Stimulated activated CD4-positive, alpha-beta T cell treated with anti-CD3 and anti-CD28 coated beads, Interleukin-1b, Interleukin-23, amount 100 ng/mL, for 48 hours (primary cell): ENCODE data around the gene LSG1.
A peak's percentile ranks its signal among the peaks of the same experiment; 100 is the strongest.

Source experiments
- DNase-seq: peaks from one replicate; pipeline ENCODE4 v3.0.0-alpha.2; 2020

LSG1 gene

GRCh38 chr3:194686816-194687637 is 15.0 kb upstream of the LSG1 start:
- no peak for DNase-seq

- DNase-seq, result no peak
These were observed 14.4 kb upstream of the LSG1 start for GRCh38 chr3:194686414-194686815.

DNA sequence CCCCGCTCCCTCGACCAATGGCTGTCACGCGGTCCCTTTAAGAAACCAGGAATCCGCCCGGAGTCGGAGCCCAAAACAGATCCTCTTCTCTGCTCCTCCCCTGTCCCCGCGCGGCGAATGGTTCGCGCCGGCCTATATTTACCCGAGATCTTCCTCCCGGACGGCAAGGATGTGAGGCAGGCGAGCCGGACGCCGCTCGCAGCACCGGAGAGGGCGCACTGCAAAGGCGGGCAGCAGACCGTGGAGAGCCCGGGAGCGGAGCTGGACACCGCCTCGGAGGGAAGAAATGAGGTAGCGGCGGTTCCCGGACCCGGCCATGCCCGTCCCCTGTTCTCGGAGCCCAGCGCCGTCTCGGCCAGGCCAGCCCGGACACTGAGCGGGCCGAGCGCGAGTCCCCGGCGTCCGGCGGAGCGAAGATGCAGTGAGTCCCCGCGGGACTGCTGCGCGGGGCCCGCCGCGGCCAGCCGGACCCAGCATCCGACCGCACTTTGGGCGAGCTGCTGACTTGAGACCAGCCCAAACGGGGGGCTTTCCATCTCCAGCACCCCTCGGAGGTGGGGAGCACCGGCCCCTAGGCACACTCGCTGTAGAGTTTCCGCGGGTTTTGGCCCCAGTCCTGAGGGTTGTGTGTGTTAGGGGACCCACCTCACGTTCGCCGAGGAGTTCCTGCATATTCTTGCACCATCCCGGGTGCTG is 13.9 kb upstream of the LSG1 start, which contains the start of gene FAM43A:
TSS of gene FAM43A (plus strand) at position 166 of the 696 bp plus-strand sequence. CDS start 944 bp downstream, outside the sequence.
- DNase-seq, result peak; percentile 81

GRCh38 chr3:194685065-194685717 is 13.2 kb upstream of the LSG1 start:
- no peak for DNase-seq

GRCh38 chr3:194683380-194683779 is 11.4 kb upstream of the LSG1 start:
- no peak for DNase-seq

GRCh38 chr3:194682694-194683310 is 10.8 kb upstream of the LSG1 start:
- peak; percentile 73 for DNase-seq

GRCh38 chr3:194682189-194682693 is 10.2 kb upstream of the LSG1 start:
- no peak for DNase-seq

- no peak for DNase-seq
These were observed 9.1 kb upstream of the LSG1 start for GRCh38 chr3:194680888-194681615.

- no peak for DNase-seq
These were observed 4.5 kb upstream of the LSG1 start for GRCh38 chr3:194676471-194676870.

- no peak for DNase-seq
These were observed 3.7 kb upstream of the LSG1 start for GRCh38 chr3:194675680-194676079.

GRCh38 chr3:194675081-194675640 is 3.2 kb upstream of the LSG1 start:
- peak; percentile 77 for DNase-seq

- DNase-seq, result no peak
These were observed 1.8 kb upstream of the LSG1 start for GRCh38 chr3:194673761-194674160.

GRCh38 chr3:194672876-194673275 is 885 bp upstream of the LSG1 start:
- no peak for DNase-seq

GRCh38 chr3:194671511-194671899 is 486 bp downstream of the LSG1 start:
- DNase-seq, result no peak

- DNase-seq, result no peak
These were observed 4.6 kb downstream of the LSG1 start for GRCh38 chr3:194667363-194667762.

- no peak for DNase-seq
These were observed 7.1 kb downstream of the LSG1 start for GRCh38 chr3:194664857-194665256.

DNA sequence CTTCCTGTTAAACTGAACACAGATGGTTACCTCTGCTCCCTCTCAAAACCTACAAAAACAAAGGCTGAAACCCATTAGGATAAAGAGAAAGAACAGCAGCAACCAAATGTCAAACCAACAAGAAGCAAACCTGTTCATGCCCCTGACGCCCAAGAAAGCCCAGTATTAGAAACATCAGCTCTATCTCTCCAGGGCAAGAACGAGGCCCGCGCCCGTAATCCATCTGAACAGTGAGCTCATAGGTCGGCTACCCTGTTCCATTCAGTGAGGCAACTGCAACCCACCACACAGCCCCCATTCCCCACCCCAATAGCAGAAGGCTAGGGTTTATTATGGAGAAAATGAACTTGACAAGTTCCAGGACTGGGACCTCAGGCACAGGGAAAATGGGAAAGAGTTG is 10.0 kb downstream of the LSG1 start:
- DNase-seq, result no peak

- no peak for DNase-seq
These were observed 10.6 kb downstream of the LSG1 start for GRCh38 chr3:194661374-194661773.

DNA sequence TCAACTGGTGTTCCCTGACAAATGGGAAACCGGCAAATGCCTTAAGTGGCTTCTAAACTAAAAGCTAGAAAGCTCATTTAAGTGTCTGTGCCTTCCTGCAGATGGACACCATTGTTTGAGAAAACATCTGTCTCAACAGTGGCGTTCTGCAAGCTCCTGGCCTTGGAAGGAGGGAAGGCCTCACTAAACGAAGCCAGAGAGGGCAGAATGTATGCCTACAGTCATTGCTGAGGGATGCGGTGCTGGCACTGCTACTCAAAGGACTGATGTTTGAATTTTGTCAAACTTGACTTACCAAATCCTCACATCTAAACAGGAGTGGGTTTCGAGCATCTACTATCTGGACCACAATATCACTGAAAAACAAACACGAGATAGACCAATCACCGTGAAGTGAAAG is 12.2 kb downstream of the LSG1 start:
- no peak for DNase-seq

DNA sequence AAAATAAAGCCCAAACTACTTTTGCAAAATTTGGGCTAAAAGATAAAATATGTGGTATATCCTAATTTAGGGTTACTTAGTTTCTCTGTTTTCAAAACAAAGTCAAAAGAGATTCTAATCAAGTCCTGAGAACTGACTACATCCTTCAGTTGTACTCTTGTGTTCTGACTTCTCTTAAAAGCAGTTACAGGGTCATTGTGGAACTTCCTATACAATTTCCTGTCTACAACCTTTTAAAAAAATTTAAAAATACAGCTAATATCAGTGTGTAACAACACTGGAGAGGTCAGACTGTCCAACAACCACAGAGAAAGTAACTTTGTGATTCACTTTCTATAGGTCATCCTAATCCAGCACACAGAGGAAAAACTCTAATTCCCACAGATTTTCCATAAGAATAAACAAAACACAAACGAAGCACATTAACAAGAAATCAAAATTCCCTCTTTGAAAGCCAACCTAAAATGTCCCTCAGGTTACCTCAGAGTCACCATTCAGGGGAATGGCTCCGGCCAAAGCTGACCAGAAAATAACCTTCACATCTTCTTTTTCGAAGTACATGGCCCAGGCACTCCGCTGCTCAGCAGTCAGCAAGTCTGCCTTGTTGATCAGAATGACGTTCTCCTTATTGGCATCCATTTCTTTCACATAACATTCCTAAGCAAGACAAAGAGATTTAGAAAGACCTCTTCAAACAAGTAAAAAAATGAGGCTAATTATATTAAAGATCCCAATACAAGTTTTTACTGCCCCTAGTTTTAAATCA is 13.3 kb downstream of the LSG1 start:
- no peak for DNase-seq

DNA sequence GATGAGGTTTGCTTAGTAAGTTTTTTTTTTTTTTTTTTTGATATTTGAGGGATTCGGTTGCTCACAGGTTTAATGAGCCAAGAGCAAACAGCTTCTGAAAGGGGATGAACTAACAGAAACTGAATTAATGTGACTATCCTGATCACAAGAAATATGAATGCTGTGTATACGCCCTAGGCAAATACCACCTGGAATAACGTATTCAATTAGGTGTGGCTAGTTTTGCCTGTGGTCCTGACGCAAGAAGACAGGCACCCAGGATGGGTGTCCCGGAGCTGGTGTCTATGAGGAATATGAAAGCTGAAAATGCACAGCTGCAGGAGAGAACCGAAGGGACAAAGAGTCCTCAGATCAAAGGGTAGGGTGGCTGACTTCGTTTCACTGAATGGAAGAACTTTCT is 14.6 kb downstream of the LSG1 start:
- DNase-seq, result no peak
